BJ (cell line): ENCODE measurements around the gene IL1RAPL1. TPM values are rescaled to one million over a fixed set of nuclear protein-coding genes. Genes with fewer than 3 reads are reported as not detected.

Experiments used
- CTCF ChIA-PET: fragments of 350-600 bp; formaldehyde crosslinking; extraction: SDS; loops from one replicate; lab custom pipeline; 2021; ENCODE audit warnings: antibody characterized with exemption, inconsistent platforms; lab: Yijun Ruan, JAX
- POLR2A ChIA-PET: fragments of 300-600 bp; sonication (Branson Sonifier 250); formaldehyde crosslinking; extraction: SDS; loops from one replicate; lab custom pipeline; 2021; ENCODE audit warnings: antibody characterized with exemption; lab: Charles Lee
- DNase-seq: peaks from one replicate; pipeline ENCODE4 v3.0.0-alpha.2; 2011; ENCODE audit warnings: low read depth
- H3K27me3 ChIP-seq: 2 replicates; pipeline ENCODE4 v1.6.0; 2011; ENCODE audit warnings: low read length; ENCODE audit not compliant: control insufficient read depth, insufficient read depth
- H3K36me3 ChIP-seq: 2 replicates; pipeline ENCODE4 v1.5.1; 2011; ENCODE audit warnings: low read length; ENCODE audit not compliant: control insufficient read depth, insufficient read depth
- H3K4me3 ChIP-seq: 2 replicates; pipeline ENCODE4 v1.5.1; 2011; ENCODE audit warnings: low read depth, mild to moderate bottlenecking, control low read depth, low read length
- CTCF ChIP-seq: IDR thresholded peaks from 2 replicates; pipeline ENCODE4 v1.5.1; 2011; ENCODE audit warnings: low read depth, mild to moderate bottlenecking, control low read depth, inconsistent platforms, low read length, moderate library complexity; ENCODE audit not compliant: insufficient read depth
- polyA plus RNA-seq: library from polyadenylated mRNA; depleted of rRNA; stranded (reverse); fragments of >200 nt; gene quantifications from 2 replicates; pipeline ENCODE4 v1.2.3, GENCODE V29; 2011

Gene IL1RAPL1
- polyA plus RNA-seq, 1 experiment, result 0.02 TPM

- peak; percentile 52 for DNase-seq
- Histone ChIP-seq H3K36me3 (no peaks in the 10 kb centered on the region), H3K4me3 (no peak overlapping the region), H3K27me3 (no peaks in the 10 kb centered on the region)
- TF ChIP-seq CTCF, result no peak
- ChIA-PET CTCF (no interaction called here), POLR2A (no interaction called here)
Measured at GRCh38 chrX:29652484-29652883, 1065.2 kb downstream of the IL1RAPL1 start.

- TF ChIP-seq CTCF, result no peak
- Histone ChIP-seq H3K36me3 (no peaks in the 10 kb centered on the region), H3K27me3 (no peaks in the 10 kb centered on the region), H3K4me3 (no peak overlapping the region)
- CTCF ChIA-PET, result no interaction called here
- POLR2A ChIA-PET, result no interaction called here
- DNase-seq, result no peak
Measured at GRCh38 chrX:29653721-29654120, 1066.5 kb downstream of the IL1RAPL1 start.

- CTCF ChIA-PET, result no interaction called here
- no peak overlapping the region for H3K4me3 ChIP-seq
Measured at GRCh38 chrX:29659911-29660310, 1072.7 kb downstream of the IL1RAPL1 start.

GRCh38 chrX:29661290-29661689 lies 1074.0 kb downstream of the IL1RAPL1 start:
- no peak for DNase-seq
- H3K36me3 ChIP-seq, result no peaks in the 10 kb centered on the region
- POLR2A ChIA-PET, result no interaction called here
- no peak for TF ChIP-seq CTCF
- CTCF ChIA-PET, result no interaction called here
- no peaks in the 10 kb centered on the region for H3K27me3 ChIP-seq
- no peak overlapping the region for H3K4me3 ChIP-seq

More at GRCh38 chrX:29659911-29660310, 1072.7 kb downstream of the IL1RAPL1 start:
- H3K27me3 ChIP-seq, result no peaks in the 10 kb centered on the region
- DNase-seq, result no peak
- POLR2A ChIA-PET, result no interaction called here
- no peaks in the 10 kb centered on the region for H3K36me3 ChIP-seq
- TF ChIP-seq CTCF, result no peak

- POLR2A ChIA-PET, result no interaction called here
- CTCF ChIA-PET, result interaction anchor here (0.6 kb wide), 1 partner anchor 184 kb away, joined by 3 read pairs; no protein-coding TSS in a partner anchor
- no peak for TF ChIP-seq CTCF
- H3K27me3 ChIP-seq, result no peaks in the 10 kb centered on the region
- H3K4me3 ChIP-seq, result no peak overlapping the region
- no peak for DNase-seq
- no peaks in the 10 kb centered on the region for H3K36me3 ChIP-seq
Measured at GRCh38 chrX:29662101-29662500, 1074.9 kb downstream of the IL1RAPL1 start.
